IMR-90 (cell line): ENCODE data around the gene ACP6. TPM values are rescaled to one million over a fixed set of nuclear protein-coding genes. Genes with fewer than 3 reads are reported as not detected.

Experiments used
- ATAC-seq: fragments of 200-7000 bp; cut with Tn5 transposase; 2 replicates; pipeline ENCODE4 v1.9.1; 2020; ENCODE audit warnings: low read depth, mild to moderate bottlenecking, moderate library complexity
- BruUV-seq: library from RNA; stranded (reverse); fragments of 400-500 nt; replicated peaks from 2 replicates; lab custom pipeline; 2021; lab: Mats Ljungman, UMichigan
- CTCF ChIA-PET: fragments of 300-600 bp; formaldehyde crosslinking; extraction: SDS; loops from one replicate; lab custom pipeline; 2021; ENCODE audit warnings: antibody characterized with exemption; lab: Yijun Ruan, JAX
- POLR2A ChIA-PET: fragments of 300-600 bp; sonication (Branson Sonifier 250); formaldehyde crosslinking; loops from one replicate; lab custom pipeline; 2022; ENCODE audit warnings: antibody characterized with exemption; ENCODE audit not compliant: unreplicated experiment; lab: Charles Lee
- DNase-seq: peaks from one replicate; pipeline ENCODE4 v3.0.0; 2013
- H2AFZ ChIP-seq: replicated peaks from 2 replicates; pipeline ENCODE3; 2013; ENCODE audit warnings: low read length, mild to moderate bottlenecking; ENCODE audit not compliant: poor library complexity
- H2AK5ac ChIP-seq: 2 replicates; pipeline ENCODE4 v1.6.1; 2013; ENCODE audit warnings: low read depth, low read length, inconsistent platforms
- H2AK9ac ChIP-seq: replicated peaks from 2 replicates; pipeline ENCODE3; 2013; ENCODE audit warnings: mild to moderate bottlenecking, low read depth, low read length, moderate library complexity; ENCODE audit not compliant: poor library complexity
- H2BK120ac ChIP-seq: 2 replicates; pipeline ENCODE4 v1.6.1; 2013; ENCODE audit warnings: low read depth, low read length, inconsistent platforms
- H2BK15ac ChIP-seq: 3 replicates; pipeline ENCODE4 v1.6.1; 2013; ENCODE audit warnings: low read depth, low read length, inconsistent platforms
- H2BK20ac ChIP-seq: 2 replicates; pipeline ENCODE4 v1.6.1; 2013; ENCODE audit warnings: low read depth, mild to moderate bottlenecking, inconsistent platforms, low read length, moderate library complexity
- H2BK5ac ChIP-seq: 2 replicates; pipeline ENCODE4 v1.6.1; 2013; ENCODE audit warnings: mild to moderate bottlenecking, low read depth, low read length, inconsistent platforms; ENCODE audit not compliant: poor library complexity, severe bottlenecking
- H3K14ac ChIP-seq: replicated peaks from 2 replicates; pipeline ENCODE4 v1.6.1; 2013; ENCODE audit warnings: low read depth, low read length, inconsistent platforms
- H3K18ac ChIP-seq: 2 replicates; pipeline ENCODE4 v1.6.1; 2013; ENCODE audit warnings: low read depth, low read length, control low read depth
- H3K23ac ChIP-seq: 2 replicates; pipeline ENCODE4 v1.6.1; 2013; ENCODE audit warnings: low read depth, low read length, inconsistent platforms
- H3K27ac ChIP-seq: 2 replicates; pipeline ENCODE4 v1.5.1; 2013; ENCODE audit warnings: mild to moderate bottlenecking, control low read depth, low read length; ENCODE audit not compliant: insufficient read depth
- H3K27me3 ChIP-seq: 2 replicates; pipeline ENCODE4 v1.6.1; 2013; ENCODE audit warnings: low read length; ENCODE audit not compliant: control insufficient read depth, insufficient read depth
- H3K36me3 ChIP-seq: 2 replicates; pipeline ENCODE4 v1.6.1; 2013; ENCODE audit warnings: low read length, mixed read lengths; ENCODE audit not compliant: control insufficient read depth, insufficient read depth
- H3K4ac ChIP-seq: 2 replicates; pipeline ENCODE4 v1.6.1; 2013; ENCODE audit warnings: low read depth, low read length, inconsistent platforms
- H3K4me1 ChIP-seq: 2 replicates; pipeline ENCODE4 v1.6.1; 2013; ENCODE audit warnings: low read length, mixed read lengths; ENCODE audit not compliant: control insufficient read depth, insufficient read depth
- H3K4me2 ChIP-seq: 2 replicates; pipeline ENCODE4 v1.6.1; 2013; ENCODE audit warnings: low read depth, mild to moderate bottlenecking, control low read depth, low read length, moderate library complexity
- H3K4me3 ChIP-seq: 2 replicates; pipeline ENCODE4 v1.5.1; 2013; ENCODE audit warnings: low read depth, mild to moderate bottlenecking, control low read depth, low read length, moderate library complexity; ENCODE audit not compliant: insufficient read depth
- H3K56ac ChIP-seq: 2 replicates; pipeline ENCODE4 v1.6.1; 2013; ENCODE audit warnings: low read length, inconsistent platforms; ENCODE audit not compliant: insufficient read depth; ENCODE audit errors: extremely low read depth
- H3K79me1 ChIP-seq, 2 experiments: 2 replicates each; pipeline ENCODE4 v1.6.1; 2013; ENCODE audit warnings: low read length in 2 of 2, inconsistent platforms in 1 of 2, low read depth in 1 of 2
- H3K9ac ChIP-seq: 2 replicates; pipeline ENCODE4 v1.6.1; 2013; ENCODE audit warnings: low read depth, low read length, control low read depth
- H3K9me1 ChIP-seq: 2 replicates; pipeline ENCODE4 v1.6.1; 2013; ENCODE audit warnings: low read length, inconsistent platforms; ENCODE audit not compliant: insufficient read depth
- H3K9me3 ChIP-seq: 2 replicates; pipeline ENCODE4 v1.6.1; 2013; ENCODE audit warnings: low read length; ENCODE audit not compliant: control insufficient read depth, insufficient read depth
- H4K20me1 ChIP-seq: 2 replicates; pipeline ENCODE4 v1.6.1; 2013; ENCODE audit warnings: low read length, inconsistent platforms; ENCODE audit not compliant: insufficient read depth
- H4K5ac ChIP-seq: 2 replicates; pipeline ENCODE4 v1.6.1; 2013; ENCODE audit warnings: mild to moderate bottlenecking, low read depth, low read length, control low read depth
- H4K8ac ChIP-seq, 2 experiments: 2 replicates each; pipeline ENCODE4 v1.6.1; 2013; ENCODE audit warnings: low read depth in 2 of 2, low read length in 2 of 2, control low read depth in 1 of 2, inconsistent platforms in 1 of 2
- H4K91ac ChIP-seq: 2 replicates; pipeline ENCODE4 v1.6.1; 2013; ENCODE audit warnings: low read depth, low read length, inconsistent platforms; ENCODE audit not compliant: insufficient read depth
- CHD1 ChIP-seq: IDR thresholded peaks from 2 replicates; pipeline ENCODE4 v1.6.1; 2012; ENCODE audit warnings: low read depth, low read length, improper control_type of control experiment
- POLR2A ChIP-seq: IDR thresholded peaks from 2 replicates; pipeline ENCODE4 v1.6.1; 2012; ENCODE audit warnings: mild to moderate bottlenecking, low read depth, low read length
- WGBS, 2 experiments: methylation state at CpG; one replicate each; pipeline versions ENCODE4 v1.1.5 to v1.1.7; 2013; ENCODE audit warnings: missing lambda C conversion rate in 2 of 2; ENCODE audit not compliant: insufficient read length in 1 of 2; ENCODE audit errors: extremely low coverage in 2 of 2; 5-methylcytosine and 5-hydroxymethylcytosine counted together
- dilution Hi-C: fragments of 300-500 bp; cut with HindIII; formaldehyde crosslinking; loops from one replicate; pipeline ENCODE4 v1.14.3; 2018; ENCODE audit warnings: low sequenced_read_pairs; ENCODE audit not compliant: unreplicated experiment
- in situ Hi-C: fragments of 300-500 bp; cut with MboI; formaldehyde crosslinking; loops from 3 replicates; pipeline ENCODE4 v1.14.3; 2019; ENCODE audit warnings: low sequenced_read_pairs, inconsistent platforms, mixed read lengths
- intact Hi-C: fragments of 100-400 bp; cut with micrococcal nuclease; formaldehyde crosslinking; loops from 2 replicates; pipeline ENCODE4 v1.10.0; 2022
- polyA plus RNA-seq, 3 experiments: library from polyadenylated mRNA; depleted of rRNA; stranded (reverse); fragments of >200 nt; gene quantifications; 2 replicates each; pipeline ENCODE4 v1.2.3, GENCODE V29; 2012; ENCODE audit warnings: low replicate concordance in 1 of 3
- total RNA-seq: library from RNA; depleted of rRNA; stranded (reverse); fragments of >200 nt; gene quantifications from 2 replicates; pipeline ENCODE4 v1.2.3, GENCODE V29; 2012

Gene ACP6
- total and polyA plus RNA-seq, 2 of the 4 experiments (the other 2 are of a cell fraction): 2.5 to 8.2 TPM

GRCh38 chr1:147648933-147649332, 21.4 kb downstream of the ACP6 start:
- intact Hi-C loops: no loop called here
- no peak overlapping the region for H3K23ac ChIP-seq
- no peaks in the 10 kb centered on the region for H3K4me1 ChIP-seq
- CTCF ChIA-PET: no interaction called here
- no peak overlapping the region for H4K91ac ChIP-seq
- DNase-seq (no peak), ATAC-seq (no peak)
- H2BK15ac ChIP-seq: no peak overlapping the region
- H3K4me3 ChIP-seq: no peak overlapping the region
- H4K8ac ChIP-seq: no peak overlapping the region
- no peak overlapping the region for H3K4ac ChIP-seq
- in situ Hi-C loops: no loop called here
- H2AFZ ChIP-seq: no peak overlapping the region
- H3K18ac ChIP-seq: no peak overlapping the region
- H3K14ac ChIP-seq: no peak overlapping the region
- no peaks in the 10 kb centered on the region for H3K9me3 ChIP-seq
- H4K5ac ChIP-seq: no peak overlapping the region
- H2AK9ac ChIP-seq: no peak overlapping the region
- no peak overlapping the region for H2AK5ac ChIP-seq
- no peak overlapping the region for H3K56ac ChIP-seq
- H2BK120ac ChIP-seq: no peak overlapping the region
- no peak overlapping the region for H2BK5ac ChIP-seq
- dilution Hi-C loops: no loop called here
- H3K9ac ChIP-seq: no peak overlapping the region
- H2BK20ac ChIP-seq: no peak overlapping the region
- H3K9me1 ChIP-seq: no peaks in the 10 kb centered on the region; the same call in 1 of the 2 replicates
- H3K79me1 ChIP-seq: no peaks in the 10 kb centered on the region
- no peak overlapping the region for H3K27ac ChIP-seq
- H4K20me1 ChIP-seq: no peaks in the 10 kb centered on the region
- H3K4me2 ChIP-seq: no peak overlapping the region
- no peaks in the 10 kb centered on the region for H3K27me3 ChIP-seq
- WGBS, 2 experiments: 83% methylated on average over 1 of the region's 2 CpGs; no CpG with 5 or more reads in 1 of the 2 experiments
- BruUV-seq: no TSS peak
- POLR2A ChIA-PET: no interaction called here
- peaks cover 30% of the 10 kb centered on the region for H3K36me3 ChIP-seq
- TF ChIP-seq CHD1 (no peak), POLR2A (no peak)
